ENCODE data around the gene CCDC30.

GRCh38 chr1:42682739-42683531, 219.8 kb downstream of the CCDC30 start:
- TF ChIP-seq EZH2 (IDR thresholded peaks at IDR 0.05; ENCODE audit: borderline replicate concordance) (no peak), CTCF (IDR thresholded peaks at IDR 0.05; ENCODE audit: poor library complexity) (no peak)

Data from hepatocyte (in vitro differentiated cells).